ENCODE data around the gene PAH.

Gene PAH

GRCh38 chr12:102811110-102811737, 105.8 kb downstream of the PAH start:
- no peaks in the 10 kb centered on the region for H3K4me1 ChIP-seq (ENCODE audit: control insufficient read depth, insufficient read depth, low read length)
- H3K27me3 ChIP-seq (ENCODE audit: control insufficient read depth, insufficient read depth, low read length), result no peaks in the 10 kb centered on the region
- H3K4me2 ChIP-seq (ENCODE audit: low read length), result no peak overlapping the region
- no peaks in the 10 kb centered on the region for H3K36me3 ChIP-seq (ENCODE audit: insufficient read depth, low read length)
- no peak overlapping the region for H3K9ac ChIP-seq (ENCODE audit: low read depth, low read length)
- no peaks in the 10 kb centered on the region for H3K9me3 ChIP-seq (replicated peaks; ENCODE audit: low read length)
- no peak overlapping the region for H3K4me3 ChIP-seq (ENCODE audit: low read length)

- no peaks in the 10 kb centered on the region for H3K4me1 ChIP-seq (ENCODE audit: control insufficient read depth, insufficient read depth, low read length)
- no peak overlapping the region for H3K9ac ChIP-seq (ENCODE audit: low read depth, low read length)
- no peak overlapping the region for H3K4me2 ChIP-seq (ENCODE audit: low read length)
- no peaks in the 10 kb centered on the region for H3K27me3 ChIP-seq (ENCODE audit: control insufficient read depth, insufficient read depth, low read length)
- no peaks in the 10 kb centered on the region for H3K9me3 ChIP-seq (replicated peaks; ENCODE audit: low read length)
- no peaks in the 10 kb centered on the region for H3K36me3 ChIP-seq (ENCODE audit: insufficient read depth, low read length)
- no peak overlapping the region for H3K4me3 ChIP-seq (ENCODE audit: low read length)
Measured at GRCh38 chr12:102808412-102808811, 108.6 kb downstream of the PAH start.

- H3K4me2 ChIP-seq (ENCODE audit: low read length), result no peak overlapping the region
- H3K36me3 ChIP-seq (ENCODE audit: insufficient read depth, low read length), result no peaks in the 10 kb centered on the region
- H3K4me1 ChIP-seq (ENCODE audit: control insufficient read depth, insufficient read depth, low read length), result no peaks in the 10 kb centered on the region
- no peak overlapping the region for H3K4me3 ChIP-seq (ENCODE audit: low read length)
- no peak overlapping the region for H3K9ac ChIP-seq (ENCODE audit: low read depth, low read length)
- no peaks in the 10 kb centered on the region for H3K9me3 ChIP-seq (replicated peaks; ENCODE audit: low read length)
- no peaks in the 10 kb centered on the region for H3K27me3 ChIP-seq (ENCODE audit: control insufficient read depth, insufficient read depth, low read length)
Measured at GRCh38 chr12:102806592-102806991, 110.5 kb downstream of the PAH start.

GRCh38 chr12:102806110-102806509, 110.9 kb downstream of the PAH start:
- Histone ChIP-seq H3K4me2 (ENCODE audit: low read length) (no peak overlapping the region), H3K36me3 (ENCODE audit: insufficient read depth, low read length) (no peaks in the 10 kb centered on the region), H3K9me3 (replicated peaks; ENCODE audit: low read length) (no peaks in the 10 kb centered on the region), H3K27me3 (ENCODE audit: control insufficient read depth, insufficient read depth, low read length) (no peaks in the 10 kb centered on the region), H3K4me3 (ENCODE audit: low read length) (no peak overlapping the region), H3K4me1 (ENCODE audit: control insufficient read depth, insufficient read depth, low read length) (no peaks in the 10 kb centered on the region), H3K9ac (ENCODE audit: low read depth, low read length) (no peak overlapping the region)

- Histone ChIP-seq H3K4me3 (ENCODE audit: low read length) (no peak overlapping the region), H3K4me1 (ENCODE audit: control insufficient read depth, insufficient read depth, low read length) (no peaks in the 10 kb centered on the region), H3K9me3 (replicated peaks; ENCODE audit: low read length) (no peaks in the 10 kb centered on the region), H3K4me2 (ENCODE audit: low read length) (no peak overlapping the region), H3K9ac (ENCODE audit: low read depth, low read length) (no peak overlapping the region), H3K36me3 (ENCODE audit: insufficient read depth, low read length) (no peaks in the 10 kb centered on the region), H3K27me3 (ENCODE audit: control insufficient read depth, insufficient read depth, low read length) (no peaks in the 10 kb centered on the region)
Measured at GRCh38 chr12:102800565-102800964, 116.5 kb downstream of the PAH start.

- H3K9me3 ChIP-seq (replicated peaks; ENCODE audit: low read length), result no peaks in the 10 kb centered on the region
- H3K4me3 ChIP-seq (ENCODE audit: low read length), result no peak overlapping the region
- no peak overlapping the region for H3K9ac ChIP-seq (ENCODE audit: low read depth, low read length)
- no peaks in the 10 kb centered on the region for H3K4me1 ChIP-seq (ENCODE audit: control insufficient read depth, insufficient read depth, low read length)
- no peaks in the 10 kb centered on the region for H3K27me3 ChIP-seq (ENCODE audit: control insufficient read depth, insufficient read depth, low read length)
- no peak overlapping the region for H3K4me2 ChIP-seq (ENCODE audit: low read length)
- no peaks in the 10 kb centered on the region for H3K36me3 ChIP-seq (ENCODE audit: insufficient read depth, low read length)
Measured at GRCh38 chr12:102799229-102799628, 117.8 kb downstream of the PAH start.

- H3K4me1 ChIP-seq (ENCODE audit: control insufficient read depth, insufficient read depth, low read length), result no peaks in the 10 kb centered on the region
- no peaks in the 10 kb centered on the region for H3K9me3 ChIP-seq (replicated peaks; ENCODE audit: low read length)
- no peak overlapping the region for H3K4me3 ChIP-seq (ENCODE audit: low read length)
- H3K9ac ChIP-seq (ENCODE audit: low read depth, low read length), result no peak overlapping the region
- no peaks in the 10 kb centered on the region for H3K27me3 ChIP-seq (ENCODE audit: control insufficient read depth, insufficient read depth, low read length)
- H3K36me3 ChIP-seq (ENCODE audit: insufficient read depth, low read length), result no peaks in the 10 kb centered on the region
- H3K4me2 ChIP-seq (ENCODE audit: low read length), result no peak overlapping the region
Measured at GRCh38 chr12:102797528-102797927, 119.5 kb downstream of the PAH start.

- no peaks in the 10 kb centered on the region for H3K36me3 ChIP-seq (ENCODE audit: insufficient read depth, low read length)
- no peaks in the 10 kb centered on the region for H3K27me3 ChIP-seq (ENCODE audit: control insufficient read depth, insufficient read depth, low read length)
- no peaks in the 10 kb centered on the region for H3K9me3 ChIP-seq (replicated peaks; ENCODE audit: low read length)
- no peak overlapping the region for H3K4me3 ChIP-seq (ENCODE audit: low read length)
- H3K4me2 ChIP-seq (ENCODE audit: low read length), result no peak overlapping the region
- H3K9ac ChIP-seq (ENCODE audit: low read depth, low read length), result no peak overlapping the region
- H3K4me1 ChIP-seq (ENCODE audit: control insufficient read depth, insufficient read depth, low read length), result no peaks in the 10 kb centered on the region
Measured at GRCh38 chr12:102793921-102794320, 123.1 kb downstream of the PAH start.
